HS-5 (cell line): ENCODE results near the gene FAM114A2.
A peak's percentile ranks its signal among the peaks of the same experiment; 100 is the strongest.
"Not testable (repeated sequence)": the region's sequence is repeated elsewhere in the genome, so short reads cannot be mapped to it uniquely, and the experiment has no call there.

Experiments used
- DNase-seq: peaks from one replicate; pipeline ENCODE4 v3.0.0-alpha.2; 2012; ENCODE audit warnings: low read depth

The FAM114A2 gene

DNA sequence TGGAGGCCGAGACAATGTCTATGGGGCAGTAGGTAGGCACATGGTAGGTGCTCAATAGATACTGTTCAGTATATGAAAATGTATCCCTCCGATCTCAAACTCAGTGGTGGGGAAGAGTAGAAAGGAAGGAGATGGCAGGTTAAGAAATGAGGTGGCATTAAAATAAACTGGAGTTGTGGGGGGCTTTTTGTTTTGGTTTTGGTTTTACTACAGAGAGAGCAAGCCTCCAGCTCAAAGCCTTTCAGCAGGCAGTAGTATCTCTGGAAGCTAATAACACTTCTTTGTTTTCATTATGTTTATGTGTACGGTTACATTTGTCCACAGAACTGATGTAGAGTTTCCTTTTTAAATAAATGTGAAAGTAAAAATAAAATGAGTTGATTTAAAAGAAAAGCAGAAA lies 8.6 kb upstream of the FAM114A2 start:
- no peak for DNase-seq

DNA sequence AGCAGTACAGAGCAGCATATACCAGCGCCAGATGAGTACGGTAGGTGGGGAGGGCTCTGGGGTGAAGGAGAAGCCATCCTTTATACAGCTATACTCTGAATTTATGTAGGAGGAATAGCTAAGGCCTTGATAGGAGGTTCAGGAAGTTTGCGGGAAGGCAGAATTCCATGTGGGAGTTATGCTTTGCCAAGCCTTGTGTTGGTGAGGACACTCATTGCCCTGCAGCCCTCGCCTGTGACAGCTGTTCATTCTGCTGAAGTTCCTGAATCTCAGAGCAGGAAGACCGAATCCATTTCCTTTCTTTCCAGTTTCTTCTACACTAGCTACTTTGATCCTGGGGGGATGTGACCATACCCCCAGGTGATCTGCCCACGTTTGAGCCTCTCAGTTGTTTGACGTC lies 7.8 kb upstream of the FAM114A2 start:
- no peak for DNase-seq

DNA sequence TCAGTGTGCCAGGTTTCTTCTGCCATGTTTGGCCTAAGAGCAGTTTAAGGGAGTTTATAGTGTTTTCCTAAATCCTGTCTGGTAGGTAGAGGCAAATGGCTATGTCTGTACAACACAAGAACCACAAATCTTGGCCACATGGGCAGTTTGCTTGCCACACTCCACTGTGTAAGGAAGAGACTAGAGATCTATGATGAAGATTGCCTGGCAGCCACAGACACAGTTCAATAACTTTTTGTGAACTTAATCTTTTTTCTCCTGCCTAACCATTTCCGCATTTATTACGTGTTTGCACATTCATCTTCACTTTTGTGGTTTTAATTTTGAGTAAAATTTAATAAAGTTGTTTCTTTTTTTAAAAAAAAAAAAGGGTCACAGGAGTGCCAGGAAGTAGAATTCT lies 5.9 kb upstream of the FAM114A2 start:
- DNase-seq, result no peak

DNA sequence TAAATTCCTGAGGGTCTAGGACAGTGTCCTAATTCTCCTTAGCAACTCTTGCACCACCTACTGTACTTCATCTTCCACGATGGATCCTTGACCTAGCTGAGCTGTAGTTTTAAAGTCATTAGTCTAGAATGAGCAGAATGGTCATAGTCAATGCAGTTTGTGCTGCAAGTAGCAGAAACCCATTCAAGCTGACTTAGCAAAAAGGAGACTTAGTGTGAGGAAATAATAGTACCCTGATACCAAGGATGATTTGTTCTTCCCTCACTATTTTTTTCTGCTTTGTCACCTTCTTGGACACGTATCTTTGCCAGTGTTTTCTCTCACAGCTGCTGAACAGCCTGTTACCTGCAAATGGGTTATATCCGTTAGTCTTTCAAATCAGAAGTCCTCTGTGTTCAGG lies 5.4 kb upstream of the FAM114A2 start:
- DNase-seq, result no peak

DNA sequence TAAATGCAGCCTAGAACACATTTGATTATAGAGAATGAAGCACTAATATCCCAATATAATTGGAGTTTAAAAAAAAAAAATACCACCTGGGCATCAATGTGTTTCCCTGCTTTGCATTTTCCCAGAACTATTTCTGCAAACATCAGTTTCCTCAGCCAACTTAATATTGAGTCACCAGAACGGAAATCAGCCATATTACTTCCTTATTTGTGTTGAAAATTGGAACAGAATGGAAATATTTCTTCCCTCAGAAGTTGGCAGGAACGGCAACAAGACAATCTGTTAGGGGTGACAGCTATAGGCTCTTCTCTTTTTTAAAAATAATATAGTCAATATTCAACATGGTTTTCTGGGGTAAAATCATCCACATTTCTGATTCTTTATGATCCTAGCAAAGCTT lies 4.1 kb upstream of the FAM114A2 start:
- DNase-seq, result no peak

DNA sequence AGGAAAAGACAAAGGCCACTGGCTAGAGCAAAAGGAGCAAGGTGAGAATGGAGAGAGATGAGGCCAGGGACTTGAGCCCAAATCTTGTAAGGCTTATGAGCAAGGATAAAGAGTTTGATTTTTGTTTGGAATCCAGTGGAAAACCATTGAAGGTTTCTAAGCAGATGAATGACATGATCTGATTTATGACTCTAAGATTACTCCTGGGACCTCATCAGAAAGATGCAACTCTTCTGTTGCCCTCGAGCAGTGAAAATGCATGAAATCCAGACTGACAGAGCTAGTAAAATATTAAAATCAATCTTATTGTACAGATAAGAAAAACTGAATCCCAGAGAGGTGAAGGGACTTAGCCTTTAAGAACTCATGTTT lies 734 bp upstream of the FAM114A2 start:
- no peak for DNase-seq

DNA sequence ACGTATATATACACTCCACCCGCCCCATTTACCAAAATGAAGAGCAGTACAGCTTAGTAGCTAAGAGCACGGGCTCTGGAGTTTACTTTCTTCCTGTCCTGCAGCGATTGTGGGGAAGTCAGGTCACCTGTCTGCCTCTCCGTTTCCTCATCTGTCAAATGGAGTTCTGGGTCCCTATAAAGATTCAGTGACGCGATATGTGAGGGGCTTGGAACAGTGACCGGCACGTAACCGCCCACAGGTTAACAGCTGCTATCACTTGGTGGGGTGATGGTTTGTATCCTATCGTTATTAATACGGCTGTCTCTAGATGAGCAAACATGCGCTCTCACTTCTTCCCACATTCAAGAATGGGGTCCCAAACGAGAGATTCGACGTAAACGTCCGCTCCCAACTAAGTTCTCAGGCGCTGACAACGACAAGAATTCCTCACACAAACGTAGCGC lies 426 bp downstream of the FAM114A2 start:
- DNase-seq, result peak; percentile 22

DNA sequence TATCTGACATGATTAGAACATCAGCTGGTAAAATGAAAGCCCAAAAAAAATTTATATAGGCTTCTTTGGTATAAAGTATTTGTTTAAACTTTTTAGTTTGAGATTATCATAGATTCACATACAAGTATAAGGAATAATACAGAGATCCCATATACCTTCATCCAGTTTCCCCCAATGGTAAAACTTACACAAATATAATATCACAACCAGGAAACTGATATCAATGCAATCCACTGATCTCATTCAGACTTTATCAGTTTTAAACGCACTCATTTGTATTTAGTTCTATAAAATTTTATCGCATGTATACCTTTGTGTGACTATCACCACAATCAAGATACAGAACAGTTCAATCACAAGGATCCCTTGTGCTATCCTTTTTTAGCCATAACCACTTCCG lies 3.8 kb downstream of the FAM114A2 start:
- DNase-seq, result no peak

DNA sequence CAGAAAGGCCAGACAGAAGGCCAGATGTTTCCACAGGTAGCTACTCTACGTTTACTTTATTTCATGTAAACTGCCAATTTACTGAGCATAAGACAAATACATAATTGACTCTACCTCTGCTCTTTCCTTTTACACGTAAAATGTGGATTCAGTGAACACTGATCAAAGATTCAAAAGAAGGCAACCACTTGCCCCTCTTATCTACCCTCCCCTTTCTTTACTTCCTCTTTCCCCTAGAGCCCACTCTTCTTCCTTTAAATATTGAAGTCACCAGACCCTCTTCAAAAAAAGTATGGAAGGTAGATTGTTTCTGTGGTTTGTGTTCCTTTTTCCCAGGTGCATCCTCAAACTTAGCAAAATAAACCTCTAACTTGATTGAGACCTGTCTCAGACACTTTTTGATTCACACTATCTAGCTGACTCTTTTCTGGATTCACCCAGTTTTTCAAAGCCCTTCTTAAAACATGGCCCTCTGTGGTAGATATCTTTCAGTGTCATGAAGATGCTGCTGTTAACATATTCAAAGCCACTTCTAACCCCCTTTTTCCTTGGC lies 6.7 kb downstream of the FAM114A2 start:
- DNase-seq, result no peak

DNA sequence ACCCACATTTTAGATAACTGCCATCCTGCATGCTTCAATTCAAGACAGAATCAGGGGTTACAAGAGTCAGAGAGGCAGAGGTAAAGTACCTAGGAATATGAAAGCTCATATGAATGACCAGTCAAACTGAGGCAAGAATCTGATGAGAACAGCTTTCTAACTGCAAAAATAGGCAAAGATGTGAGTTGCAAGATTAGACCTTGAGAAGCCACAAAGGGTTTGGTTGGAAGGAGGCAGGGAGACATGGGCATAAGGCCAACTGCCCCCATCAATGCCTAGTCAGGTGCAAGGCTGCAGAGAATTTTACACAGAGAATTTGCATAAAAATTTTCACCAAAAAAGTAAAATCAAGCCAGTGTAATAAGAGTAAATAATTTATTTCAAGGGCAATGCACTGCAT lies 12.8 kb downstream of the FAM114A2 start:
- no peak for DNase-seq

DNA sequence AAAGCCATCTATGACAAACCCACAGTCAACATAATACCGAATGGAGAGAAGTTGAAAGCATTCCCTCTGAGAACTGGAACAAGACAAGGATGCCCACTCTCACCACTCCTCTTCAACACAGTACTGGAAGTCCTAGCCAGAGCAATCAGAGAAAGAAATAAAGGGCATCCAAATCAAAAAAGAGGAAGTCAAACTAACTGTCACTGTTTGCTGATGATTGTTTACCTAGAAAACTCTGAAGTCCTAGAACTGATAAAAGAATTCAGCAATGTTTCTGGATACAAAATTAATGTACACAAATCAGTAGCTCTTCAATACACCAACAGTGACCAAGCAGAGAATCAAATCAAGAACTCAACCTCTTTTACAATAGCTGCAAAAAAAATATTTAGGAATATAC lies 19.8 kb downstream of the FAM114A2 start:
- DNase-seq, result not testable (repeated sequence)

DNA sequence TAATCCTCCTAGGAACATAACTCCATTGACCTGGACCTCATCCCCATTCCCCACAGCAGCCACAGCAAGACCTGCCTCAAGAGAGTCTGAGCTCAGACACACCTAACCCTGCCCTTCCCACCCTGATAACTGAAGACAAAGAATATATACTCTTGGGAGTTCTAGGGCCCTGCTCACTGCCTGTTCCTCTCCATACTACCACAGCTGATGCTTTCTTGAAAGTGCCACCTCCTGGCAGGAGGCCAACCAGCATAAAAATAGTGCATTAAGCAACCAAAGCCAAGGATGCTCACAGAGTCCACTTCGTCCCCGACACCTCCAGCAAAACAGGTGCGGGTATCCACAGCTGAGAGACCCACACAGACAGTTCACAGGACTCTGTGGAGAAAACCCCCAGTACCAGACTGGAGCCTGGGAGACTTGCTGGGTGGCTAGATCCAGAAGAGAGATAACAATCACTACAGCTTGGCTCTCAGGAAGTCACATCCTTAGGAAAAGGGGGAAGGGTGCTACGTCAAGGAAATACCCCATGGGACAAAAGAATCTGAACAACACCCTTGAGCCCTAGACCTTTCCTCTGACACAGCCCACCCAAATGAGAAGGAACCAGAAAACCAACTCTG lies 23.5 kb downstream of the FAM114A2 start:
- no peak for DNase-seq

DNA sequence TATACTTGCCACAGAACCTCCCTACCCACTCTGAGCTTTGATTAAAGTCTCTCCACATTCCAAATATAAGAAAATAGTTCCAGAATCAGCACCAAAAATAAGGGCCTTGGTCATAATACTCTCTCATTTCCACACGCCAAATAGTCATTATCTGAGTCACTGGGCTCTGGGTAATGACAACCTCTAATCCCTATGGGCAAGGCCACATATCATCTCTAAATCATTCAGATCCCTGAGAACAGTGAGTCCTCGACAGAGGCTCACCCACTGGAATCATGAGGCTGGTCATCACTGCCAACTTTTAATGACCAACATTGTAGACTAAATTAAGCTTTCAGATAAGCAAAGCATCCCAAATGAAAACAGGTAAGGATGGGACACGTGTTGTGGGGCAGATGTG lies 28.1 kb downstream of the FAM114A2 start:
- no peak for DNase-seq

DNA sequence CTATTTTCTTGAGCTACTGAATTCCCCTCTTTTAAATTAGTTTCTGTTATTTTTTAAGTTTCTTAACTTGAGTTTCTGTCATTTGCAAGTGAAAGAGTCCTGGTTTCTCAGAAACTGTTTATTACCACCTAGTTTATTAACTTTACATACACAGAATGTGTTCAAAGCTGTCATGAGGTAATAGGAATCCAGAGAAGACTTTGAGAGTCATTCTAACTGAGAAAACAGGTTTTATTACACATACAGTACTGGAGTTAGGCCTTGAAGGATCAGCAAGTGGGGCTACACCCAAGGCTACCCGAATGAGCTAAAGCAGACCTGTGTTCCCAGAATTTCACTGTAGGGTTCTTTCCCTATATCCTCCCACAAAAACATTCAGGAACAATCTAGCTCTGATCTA lies 33.1 kb downstream of the FAM114A2 start:
- no peak for DNase-seq

DNA sequence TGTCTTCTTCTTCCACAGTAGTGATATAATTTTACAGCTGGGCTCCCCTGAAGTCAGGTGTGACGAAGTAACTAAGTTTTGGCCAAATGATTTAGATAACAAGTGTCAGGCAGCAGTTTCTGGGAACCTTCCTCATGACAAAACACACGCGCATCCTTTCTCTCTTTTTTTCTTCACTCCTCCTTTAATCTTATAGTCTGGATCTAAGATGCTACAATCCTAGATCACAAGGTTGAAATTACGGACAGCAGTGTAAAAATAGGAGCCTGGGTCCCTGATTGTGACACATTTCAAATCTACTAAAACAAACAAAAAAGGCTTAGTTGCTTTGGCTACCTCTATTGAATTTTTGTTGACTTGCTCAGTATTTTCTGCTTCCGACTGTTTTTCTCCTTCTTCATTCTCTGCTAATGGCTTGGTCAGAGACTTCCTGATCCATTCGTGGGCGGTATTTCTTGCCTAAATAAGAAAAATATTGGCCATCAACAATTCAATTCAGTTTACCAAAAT lies 36.1 kb downstream of the FAM114A2 start:
- no peak for DNase-seq

DNA sequence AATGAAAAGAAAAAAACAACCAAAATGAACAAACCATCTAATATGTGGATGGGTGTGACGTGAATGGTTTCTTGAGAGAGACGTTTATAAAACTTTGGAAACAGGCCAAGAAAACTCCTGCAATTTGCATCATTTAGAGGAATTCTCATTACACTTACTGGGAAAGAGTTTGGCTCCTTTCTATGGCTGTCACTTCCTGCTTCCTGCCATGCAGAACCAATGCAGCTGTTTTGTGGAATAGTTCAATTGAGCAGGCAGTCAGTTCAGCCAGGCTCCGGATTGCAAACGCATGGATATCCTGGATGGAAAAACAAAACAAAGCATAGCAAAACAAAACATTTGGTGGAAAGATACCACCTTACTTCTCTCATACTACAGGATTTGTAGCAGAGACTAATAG lies 36.6 kb downstream of the FAM114A2 start:
- DNase-seq, result no peak

DNA sequence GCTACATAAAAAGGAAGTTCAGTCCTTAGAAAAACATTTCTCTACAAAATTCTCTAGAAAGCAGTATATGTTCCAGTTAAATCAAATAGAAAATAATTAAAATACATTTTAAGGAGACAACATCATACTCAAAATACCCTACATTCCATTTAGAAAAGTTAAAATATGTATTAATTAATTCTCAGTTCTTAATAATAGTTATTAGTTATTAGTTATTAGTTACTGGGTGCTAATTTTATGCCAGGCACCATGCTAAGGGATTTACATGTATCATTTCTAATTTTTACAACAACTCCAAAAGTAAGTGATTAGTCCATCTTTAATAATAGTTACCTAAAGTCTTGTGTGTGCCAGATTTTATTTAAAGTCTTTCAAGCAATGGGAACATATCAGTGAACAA lies 38.0 kb downstream of the FAM114A2 start:
- no peak for DNase-seq

DNA sequence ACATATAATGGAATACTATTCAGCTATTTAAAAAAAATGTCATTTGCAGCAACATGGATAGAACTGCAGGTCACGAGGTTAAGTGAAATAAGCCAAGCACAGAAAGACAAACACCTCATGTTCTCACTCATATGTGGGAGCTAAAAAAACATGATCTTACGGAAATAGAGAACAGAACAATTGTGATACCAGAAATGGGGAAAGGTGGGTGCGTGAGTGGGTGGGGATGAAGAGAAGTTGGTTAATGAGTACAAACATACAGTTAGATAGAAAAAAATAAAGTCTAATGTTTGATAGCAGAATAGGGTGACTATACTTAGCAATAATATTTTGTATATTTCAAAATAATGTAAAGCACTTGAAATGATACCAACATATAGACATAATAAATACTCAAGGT lies 38.7 kb downstream of the FAM114A2 start:
- DNase-seq, result no peak

DNA sequence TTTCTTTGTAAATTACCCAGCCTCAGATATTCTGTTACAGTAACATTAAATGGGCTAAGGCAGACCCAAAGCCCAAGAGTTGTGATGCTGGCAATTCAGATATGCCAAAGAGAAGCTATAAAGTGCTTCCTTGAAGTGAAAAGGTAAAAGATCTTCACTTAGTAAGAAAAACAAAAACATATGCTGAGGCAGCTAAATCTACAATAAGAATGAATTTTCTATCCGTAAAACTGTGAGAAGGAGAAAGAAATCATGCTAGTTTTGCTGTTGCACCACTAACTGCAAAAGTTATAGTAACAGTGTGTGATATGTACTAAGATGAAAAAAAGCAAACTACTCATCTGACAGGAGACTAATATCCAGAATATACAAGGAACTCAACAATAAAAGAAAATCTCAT lies 39.9 kb downstream of the FAM114A2 start:
- DNase-seq, result no peak

DNA sequence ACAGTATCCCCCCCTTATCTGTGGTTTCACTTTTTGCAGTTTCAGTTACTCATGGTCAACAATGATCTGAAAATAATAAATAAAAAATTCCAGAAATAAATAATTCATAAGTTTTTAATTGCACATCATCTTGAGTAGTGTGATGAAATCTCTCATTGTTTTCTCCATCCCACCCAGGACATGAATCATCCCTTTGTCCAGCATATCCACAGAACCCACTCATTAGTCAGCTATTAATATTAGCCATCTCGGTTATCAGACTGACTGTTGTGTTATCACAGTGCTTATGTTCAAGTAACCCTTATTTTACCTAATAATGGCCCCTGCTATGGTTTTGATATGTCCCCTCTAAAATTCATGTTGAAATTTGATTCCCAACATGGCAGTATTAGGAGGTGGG lies 40.7 kb downstream of the FAM114A2 start:
- DNase-seq, result no peak

DNA sequence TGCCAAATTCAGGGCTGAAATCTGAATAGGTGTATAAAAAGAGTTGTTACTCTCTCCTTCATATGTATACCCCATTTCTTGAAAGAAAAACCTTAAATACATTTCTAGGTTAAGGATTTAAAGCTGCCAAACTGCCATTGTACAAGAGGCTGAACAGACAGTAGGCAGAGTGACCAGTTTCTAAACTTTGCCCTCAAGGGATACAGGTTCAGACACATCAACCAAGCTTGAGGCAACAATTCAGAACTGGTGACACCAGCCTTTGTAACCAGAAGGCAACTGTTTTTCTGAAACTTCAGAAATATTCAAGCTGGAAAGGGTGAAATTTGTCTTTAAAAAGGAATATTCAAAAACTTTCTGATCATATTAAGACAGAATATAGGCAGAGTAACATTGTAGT lies 47.5 kb downstream of the FAM114A2 start:
- DNase-seq, result no peak

DNA sequence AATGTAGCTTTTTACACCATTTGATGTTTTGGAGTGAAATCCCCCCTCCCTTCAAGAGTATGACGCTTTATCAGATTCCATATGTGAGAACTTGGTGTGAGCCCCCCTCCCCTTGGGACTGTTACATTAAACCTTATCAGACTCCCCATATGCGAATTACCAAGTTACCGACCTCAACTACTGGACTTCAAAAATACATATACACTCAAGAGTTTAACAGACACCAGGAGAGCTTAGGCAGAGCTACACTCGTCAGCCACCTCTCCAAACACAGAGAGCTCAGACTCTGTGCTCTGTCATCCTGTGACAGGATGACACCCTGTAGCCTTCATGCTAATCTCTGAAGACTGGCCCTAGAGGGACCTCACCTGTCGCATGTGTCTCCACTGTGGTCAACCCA lies 50.2 kb downstream of the FAM114A2 start:
- DNase-seq, result no peak

DNA sequence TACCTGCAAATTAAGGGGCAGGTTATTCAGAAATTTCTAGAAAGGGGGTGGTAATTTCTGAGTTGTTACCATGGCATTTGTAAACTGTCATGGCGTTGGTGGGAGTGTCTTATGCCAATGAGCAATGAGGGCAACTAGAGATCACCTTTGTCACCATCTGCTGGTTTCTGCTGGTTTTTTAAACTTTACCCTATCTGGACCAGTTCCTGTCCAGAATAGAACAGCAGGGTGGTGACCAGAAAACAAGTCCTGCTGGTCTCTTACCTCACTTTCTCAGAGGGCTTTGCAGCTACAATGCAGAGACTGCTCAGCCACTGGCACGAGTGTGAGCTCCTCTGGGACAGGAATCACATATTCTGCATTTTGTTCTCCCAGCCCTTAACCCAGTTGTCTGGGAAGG lies 51.4 kb downstream of the FAM114A2 start:
- no peak for DNase-seq

DNA sequence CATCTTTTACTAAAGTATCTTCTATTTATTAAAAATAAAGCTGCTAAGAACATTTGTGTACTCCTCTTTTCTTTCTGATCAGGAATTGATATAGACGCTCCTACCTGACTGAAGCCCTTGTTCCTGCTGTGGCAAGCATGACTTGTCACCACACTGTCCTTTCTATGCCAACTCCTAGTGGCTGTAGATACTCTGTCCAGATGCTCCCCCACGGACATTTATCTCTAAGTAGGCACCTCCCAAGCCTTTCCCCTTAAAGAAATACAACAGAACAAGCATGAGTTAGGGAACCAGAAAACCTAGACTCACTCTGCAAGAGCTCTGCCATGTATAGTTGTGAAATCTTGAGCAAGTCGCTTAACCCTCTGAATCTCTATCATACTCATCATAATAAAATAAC lies 53.2 kb downstream of the FAM114A2 start:
- DNase-seq, result no peak
